Lung microvascular endothelial cell (primary cell): Measurements from ENCODE around the gene GALNT1. TPM values are rescaled to one million over a fixed set of nuclear protein-coding genes. Genes with fewer than 3 reads are reported as not detected.

Source experiments
- DNase-seq, 2 donors: peaks; one replicate each; pipeline versions ENCODE4 v3.0.0 to v3.0.0-alpha.2; 2010; ENCODE audit warnings: low read depth in 2 of 2
- total RNA-seq: library from RNA; depleted of rRNA; stranded (reverse); fragments of >200 nt; gene quantifications from 2 replicates; pipeline ENCODE4 v1.2.1, GENCODE V29; 2014

GALNT1 gene
- total RNA-seq, 1 donor from 2014 or later = 156 TPM

- peak in 1 of 2 donors; percentile 29 for DNase-seq
These were observed 134.8 kb downstream of the GALNT1 start for GRCh38 chr18:35716169-35716831.

DNA sequence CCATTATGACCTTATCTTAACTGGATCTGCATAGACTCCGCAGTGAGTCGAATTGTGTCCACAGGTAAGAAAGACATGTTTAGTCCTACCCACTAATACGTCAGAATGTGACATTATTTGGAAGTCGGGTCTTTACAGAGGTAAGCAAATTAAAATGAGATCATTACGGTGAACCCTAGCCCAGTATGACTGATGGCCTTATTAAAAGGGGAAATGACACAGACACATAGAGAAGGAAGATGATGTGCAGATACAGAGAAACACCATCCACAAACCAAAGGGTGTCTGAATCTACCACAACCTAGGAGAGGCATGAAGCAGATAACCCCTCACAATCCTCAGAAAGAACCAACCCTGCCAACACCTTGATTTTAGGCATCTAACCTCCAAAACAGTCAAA lies 135.6 kb downstream of the GALNT1 start:
- DNase-seq = no peak

DNA sequence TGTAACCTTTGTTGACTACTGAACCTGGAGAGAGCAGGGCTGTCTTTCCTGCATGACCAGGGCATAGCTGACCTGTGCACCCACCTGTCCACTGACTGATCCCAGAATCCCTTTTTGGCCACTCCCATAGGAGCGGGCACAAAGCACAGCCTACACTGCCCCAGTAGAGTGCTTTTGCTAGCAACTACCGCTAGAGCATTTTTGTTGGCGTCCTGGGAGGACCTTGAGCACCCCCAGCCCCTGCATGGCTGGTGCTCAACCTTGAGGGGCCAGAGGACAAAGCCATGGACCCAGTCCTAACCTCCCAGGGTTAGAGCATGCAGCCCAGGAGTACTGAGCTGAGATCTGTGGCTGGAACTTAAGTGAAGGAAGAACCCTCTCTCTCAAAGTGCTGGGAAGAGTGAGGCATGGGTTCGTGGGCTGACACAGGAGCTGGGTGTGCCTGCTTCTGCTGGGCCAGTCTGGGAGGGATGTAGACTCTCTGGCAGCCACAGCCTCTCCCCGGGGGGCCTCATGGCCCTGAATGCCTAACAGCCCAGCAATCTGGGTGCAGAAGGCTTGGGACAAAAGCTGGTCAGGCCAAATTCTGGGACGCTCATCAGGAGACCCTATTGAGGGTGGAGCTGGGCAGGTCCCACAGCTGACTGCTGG lies 140.0 kb downstream of the GALNT1 start:
- no peak for DNase-seq

GRCh38 chr18:35728676-35729075 lies 147.1 kb downstream of the GALNT1 start:
- peak; percentile 25 to 53 for DNase-seq

- DNase-seq = no peak
These were observed 148.6 kb downstream of the GALNT1 start for GRCh38 chr18:35729991-35730668.

DNA sequence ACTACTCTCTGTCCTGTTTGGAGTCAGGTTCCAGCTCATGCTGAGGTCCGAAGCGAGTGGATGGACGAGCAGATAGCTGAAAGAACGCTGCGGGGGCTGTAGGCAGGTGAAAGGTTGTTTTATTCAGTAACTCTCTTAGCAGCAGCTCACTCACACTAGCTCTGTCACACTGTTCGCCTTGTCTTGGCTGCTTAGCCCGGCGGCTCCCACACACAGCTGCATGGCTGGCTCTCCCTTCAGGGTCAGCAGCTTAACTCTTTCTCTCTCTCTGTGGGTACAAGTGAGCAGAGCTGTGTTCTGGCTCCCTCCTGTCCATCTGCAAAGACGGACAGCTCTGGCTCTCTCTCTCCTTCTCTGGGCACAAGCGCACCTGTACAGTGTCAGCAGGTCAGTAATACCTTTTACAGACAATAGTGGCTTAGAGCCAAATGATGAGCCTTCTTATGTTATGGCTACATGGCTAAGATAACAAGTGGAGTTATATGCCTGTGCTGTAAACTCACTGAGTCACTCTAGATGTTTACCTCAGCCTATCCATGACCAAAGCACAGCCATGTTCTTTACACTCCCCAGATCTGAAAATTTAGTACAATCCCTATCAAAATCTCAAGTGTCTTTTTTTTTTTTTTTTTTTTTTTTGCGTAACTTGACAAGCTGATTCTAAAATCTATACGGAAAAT lies 149.3 kb downstream of the GALNT1 start:
- no peak for DNase-seq

DNA sequence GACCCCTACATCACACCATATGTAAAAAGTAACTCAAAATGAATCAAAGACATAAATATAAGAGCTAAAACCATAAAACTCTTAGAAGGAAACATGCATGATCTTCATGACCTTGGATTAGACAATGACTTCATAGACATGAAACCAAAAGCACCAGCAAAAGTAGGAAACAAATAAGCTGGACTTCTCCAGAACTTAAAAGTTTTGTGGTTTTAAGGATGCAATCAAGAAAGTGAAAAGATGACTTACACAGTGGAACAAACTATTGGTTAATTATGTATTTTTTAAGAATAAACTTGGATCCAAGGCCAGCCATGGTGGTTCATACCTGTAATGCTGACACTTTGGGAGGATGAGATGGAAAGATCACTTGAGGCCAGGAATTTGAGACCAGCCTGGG lies 150.2 kb downstream of the GALNT1 start:
- no peak for DNase-seq

DNA sequence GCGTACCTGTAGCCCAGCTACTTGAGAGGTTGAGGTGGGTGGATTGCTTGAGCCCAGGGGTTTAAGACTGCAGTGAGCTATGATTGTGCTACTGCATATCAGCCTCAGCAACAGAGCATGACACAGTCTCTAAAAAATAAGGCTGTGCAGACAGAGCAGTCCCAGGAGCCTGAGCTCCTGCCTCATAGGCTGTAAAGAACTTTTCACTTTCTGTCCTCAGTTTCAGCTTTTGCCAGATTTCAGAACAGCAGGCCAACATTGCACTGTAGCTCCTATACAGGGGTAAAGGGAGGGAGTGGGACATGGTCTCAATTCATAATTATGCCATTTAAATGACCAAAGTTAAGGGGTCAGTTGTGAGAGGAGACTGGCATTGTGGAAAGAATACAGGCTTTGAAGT lies 150.6 kb downstream of the GALNT1 start:
- no peak for DNase-seq

DNA sequence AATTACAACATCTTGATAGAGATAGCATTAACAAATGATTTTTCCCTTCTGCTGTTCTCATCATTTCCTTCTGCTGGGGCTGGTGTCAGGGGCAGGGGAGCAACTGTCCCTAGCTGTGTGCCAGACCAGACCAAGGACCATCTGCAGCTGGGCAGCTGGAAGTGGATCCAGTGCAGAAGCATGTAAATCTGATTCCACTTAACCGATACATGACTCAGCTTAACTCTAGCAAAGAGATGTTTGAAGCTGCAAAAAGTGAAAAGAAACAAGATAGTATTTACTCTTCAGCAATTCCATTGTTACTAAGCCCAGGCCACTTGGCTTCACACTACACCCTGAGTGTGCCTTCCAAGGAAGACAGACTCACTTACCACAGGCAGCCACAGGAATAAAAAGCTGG lies 151.1 kb downstream of the GALNT1 start:
- no peak for DNase-seq

- no peak for DNase-seq
These were observed 151.9 kb downstream of the GALNT1 start for GRCh38 chr18:35733408-35733807.

GRCh38 chr18:35736696-35737095 lies 155.2 kb downstream of the GALNT1 start:
- no peak for DNase-seq

DNA sequence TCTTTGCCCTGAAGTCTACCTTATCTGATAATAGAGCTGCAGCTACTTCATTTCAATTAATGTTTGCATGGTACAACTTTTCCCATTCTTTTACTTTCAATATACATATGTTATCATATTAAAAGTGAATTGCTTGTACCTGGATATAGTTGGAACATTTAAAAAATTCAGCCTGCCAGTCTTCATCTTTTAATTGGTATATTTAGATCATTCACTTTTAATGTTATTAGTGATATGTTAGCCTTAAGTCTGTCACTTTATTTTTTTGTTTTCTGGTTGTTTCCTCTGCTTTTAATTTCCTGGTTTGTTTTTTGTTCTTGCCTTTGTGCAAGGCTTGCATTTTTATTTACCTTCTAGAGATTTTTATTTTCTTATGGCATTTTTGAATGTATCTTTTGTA lies 158.2 kb downstream of the GALNT1 start:
- DNase-seq = no peak

DNA sequence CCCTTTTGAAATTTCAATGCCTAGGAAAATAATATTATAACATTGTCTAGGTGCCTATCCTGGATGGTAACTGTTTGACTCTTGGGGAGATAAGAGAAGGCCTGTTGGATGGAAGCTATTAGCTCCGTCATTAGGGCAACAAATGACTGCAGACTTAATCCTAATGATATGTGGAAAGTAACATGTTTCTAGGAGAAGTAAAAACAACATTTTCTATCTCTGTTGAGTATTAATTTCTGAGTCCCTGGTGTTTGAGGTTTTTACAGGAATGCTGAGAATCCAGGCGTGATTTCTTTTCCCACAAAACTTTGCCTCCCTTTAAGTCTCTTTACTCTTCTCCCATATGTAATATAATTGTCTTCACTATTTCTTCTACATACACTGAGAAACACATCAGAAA lies 159.1 kb downstream of the GALNT1 start:
- no peak for DNase-seq

DNA sequence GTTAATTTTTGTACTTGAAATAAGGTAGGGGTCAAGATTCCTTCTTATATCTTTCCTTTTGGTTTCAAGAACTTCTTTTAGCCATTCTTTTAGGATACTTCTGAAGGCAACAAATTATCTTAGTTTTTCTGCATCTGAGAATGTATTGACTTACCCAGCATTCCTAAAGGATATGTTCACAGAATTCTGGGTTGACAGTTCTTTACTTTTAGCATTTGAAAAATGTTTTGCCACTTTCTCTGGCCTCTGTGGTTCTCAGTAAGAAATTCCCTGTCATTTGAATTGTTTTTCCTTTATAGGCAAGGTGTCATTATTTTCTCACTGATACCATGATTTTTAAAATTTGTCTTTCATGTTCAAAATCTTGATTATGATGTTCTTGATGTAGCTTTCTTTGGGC lies 162.4 kb downstream of the GALNT1 start:
- DNase-seq = no peak

- DNase-seq = no peak
These were observed 164.3 kb downstream of the GALNT1 start for GRCh38 chr18:35745814-35746213.

- no peak for DNase-seq
These were observed 165.3 kb downstream of the GALNT1 start for GRCh38 chr18:35746826-35747339.

DNA sequence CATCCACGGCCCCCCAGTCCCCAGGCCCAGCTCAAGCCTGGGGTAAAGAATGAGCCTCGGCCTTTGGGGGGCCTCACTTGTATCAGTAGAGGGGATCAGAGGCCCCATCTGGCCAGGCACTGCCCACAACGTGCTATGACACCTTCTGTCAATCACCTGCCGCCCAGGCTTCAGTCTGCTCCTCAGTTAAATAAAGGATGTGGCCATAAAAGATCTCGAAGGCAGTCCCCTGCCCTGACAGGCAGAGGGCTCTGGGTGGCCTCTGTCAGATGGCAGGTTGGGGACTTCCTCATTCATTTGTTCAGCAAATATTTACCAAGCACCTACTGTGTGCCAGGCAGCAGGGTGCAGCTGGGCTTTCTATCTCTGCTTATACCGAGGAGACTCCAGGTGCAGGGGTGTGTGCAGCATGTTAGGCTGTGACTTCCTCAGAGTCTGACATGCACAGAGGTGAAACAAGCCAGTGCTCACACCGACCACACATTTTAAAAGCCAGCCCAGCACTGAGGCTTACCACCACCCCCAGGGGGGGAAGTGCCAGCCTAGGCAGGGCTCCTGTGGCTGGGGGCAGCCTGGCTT lies 166.4 kb downstream of the GALNT1 start:
- no peak for DNase-seq

DNA sequence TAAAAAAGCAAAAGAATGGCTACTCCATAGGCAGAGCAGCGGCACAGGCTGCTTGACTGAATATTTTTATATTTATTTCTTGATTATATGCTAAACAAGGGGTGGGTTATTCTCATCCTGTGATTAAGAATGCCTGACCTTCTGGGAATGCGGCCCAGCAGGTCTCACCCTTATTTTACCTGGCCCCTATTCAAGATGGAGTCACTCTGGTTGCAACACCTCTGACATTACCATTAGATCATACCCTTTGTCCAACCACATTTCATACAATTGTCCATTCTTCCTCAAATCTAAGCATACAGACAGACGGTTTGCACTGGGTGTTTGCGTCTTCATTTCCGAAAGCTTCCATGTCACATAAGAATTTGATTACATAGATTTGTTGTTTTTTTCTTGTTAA lies 168.2 kb downstream of the GALNT1 start:
- DNase-seq = no peak

GRCh38 chr18:35750929-35751328 lies 169.4 kb downstream of the GALNT1 start:
- DNase-seq = no peak

DNA sequence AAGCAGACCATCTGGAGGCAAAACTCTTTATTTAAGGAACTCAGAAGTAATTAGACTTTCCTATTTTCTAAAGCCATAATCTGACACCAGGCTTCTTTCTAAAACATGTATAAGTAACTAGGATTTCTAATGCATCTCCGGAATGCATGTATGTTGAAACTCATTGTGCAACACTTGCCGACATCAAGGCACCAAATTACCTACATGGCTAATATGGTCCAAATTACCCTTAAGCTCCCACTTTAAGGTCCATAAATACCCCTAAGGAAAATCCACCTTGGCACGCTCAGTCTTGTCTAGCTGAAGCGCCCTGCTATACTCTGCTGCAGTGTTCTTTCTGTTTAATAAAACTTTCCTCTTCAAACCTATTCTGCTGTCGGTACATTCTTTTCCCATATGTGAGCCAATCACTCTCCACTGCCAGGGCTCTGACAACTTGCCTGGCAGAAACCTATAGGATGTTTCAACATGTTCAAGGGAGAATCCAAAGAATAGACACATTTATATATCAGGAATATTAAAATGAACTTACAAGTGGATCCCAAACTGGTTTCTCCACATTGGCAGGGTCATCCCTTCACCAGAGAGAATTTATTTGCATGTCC lies 171.9 kb downstream of the GALNT1 start:
- no peak for DNase-seq

DNA sequence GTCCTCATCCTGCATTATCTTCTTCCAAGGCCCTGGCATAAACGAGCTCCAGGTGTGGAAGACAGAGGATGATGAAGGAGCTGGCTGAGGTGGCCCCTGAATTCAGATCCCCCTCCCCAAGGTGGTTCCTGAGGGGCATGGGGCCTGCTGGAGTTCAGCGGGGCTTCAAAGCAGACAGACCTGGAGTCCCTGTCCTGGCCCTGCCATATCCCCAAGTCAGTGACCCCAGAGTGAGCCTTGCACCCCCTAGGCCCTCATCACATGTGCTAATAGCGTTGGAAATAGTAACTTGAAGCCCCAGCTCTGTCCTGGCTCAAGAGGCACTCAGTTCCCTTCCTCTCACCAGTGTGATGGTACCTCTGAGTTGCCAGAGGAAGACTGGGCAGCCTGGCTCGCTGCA lies 172.9 kb downstream of the GALNT1 start:
- no peak for DNase-seq
